ENCODE measurements around the gene IGF1.

Gene IGF1

GRCh38 chr12:102472496-102472895 lies 7.9 kb downstream of the IGF1 start:
- Histone ChIP-seq H3K36me3 (ENCODE audit: control insufficient read depth, low read length) (no peaks in the 10 kb centered on the region), H3K4me2 (ENCODE audit: low read length) (no peak overlapping the region), H4K20me1 (ENCODE audit: control insufficient read depth, insufficient read depth, low read depth, low read length) (no peaks in the 10 kb centered on the region), H3K79me2 (ENCODE audit: control insufficient read depth, low read length) (no peaks in the 10 kb centered on the region), H3F3A (ENCODE audit: control insufficient read depth, insufficient read depth) (no peaks in the 10 kb centered on the region), H3K27me3 (ENCODE audit: control insufficient read depth, low read length) (peaks cover 3% of the 10 kb centered on the region; the same call in 1 of the 2 replicates), H3K27ac (ENCODE audit: low read depth, low read length) (no peak overlapping the region), H3K9me2 (replicated peaks; ENCODE audit: control insufficient read depth, low read length) (no peaks in the 10 kb centered on the region), H3K4me1 (ENCODE audit: control insufficient read depth, low read length) (no peaks in the 10 kb centered on the region), H3K4me3 (ENCODE audit: low read length) (no peak overlapping the region), H3K9me3 (ENCODE audit: control insufficient read depth, insufficient read depth, low read length) (no peaks in the 10 kb centered on the region)
- TF ChIP-seq EZH2phosphoT487 (IDR thresholded peaks at IDR 0.05; ENCODE audit: borderline replicate concordance, low read length) (no peak), CTCF (IDR thresholded peaks at IDR 0.05; ENCODE audit: low read depth, low read length, poor library complexity, severe bottlenecking) (no peak)

- Histone ChIP-seq H3K4me2 (ENCODE audit: low read length) (no peak overlapping the region), H3K4me3 (ENCODE audit: low read length) (no peak overlapping the region), H3K4me1 (ENCODE audit: control insufficient read depth, low read length) (no peaks in the 10 kb centered on the region), H3F3A (ENCODE audit: control insufficient read depth, insufficient read depth) (no peaks in the 10 kb centered on the region), H3K9me3 (ENCODE audit: control insufficient read depth, insufficient read depth, low read length) (no peaks in the 10 kb centered on the region), H3K27me3 (ENCODE audit: control insufficient read depth, low read length) (peaks cover 3% of the 10 kb centered on the region; the same call in 1 of the 2 replicates), H3K79me2 (ENCODE audit: control insufficient read depth, low read length) (no peaks in the 10 kb centered on the region), H4K20me1 (ENCODE audit: control insufficient read depth, insufficient read depth, low read depth, low read length) (no peaks in the 10 kb centered on the region), H3K27ac (ENCODE audit: low read depth, low read length) (no peak overlapping the region), H3K36me3 (ENCODE audit: control insufficient read depth, low read length) (no peaks in the 10 kb centered on the region), H3K9me2 (replicated peaks; ENCODE audit: control insufficient read depth, low read length) (no peaks in the 10 kb centered on the region)
- TF ChIP-seq CTCF (IDR thresholded peaks at IDR 0.05; ENCODE audit: low read depth, low read length, poor library complexity, severe bottlenecking) (no peak), EZH2phosphoT487 (IDR thresholded peaks at IDR 0.05; ENCODE audit: borderline replicate concordance, low read length) (no peak)
Measured at GRCh38 chr12:102471556-102471955, 8.8 kb downstream of the IGF1 start.

- H3K9me2 ChIP-seq (replicated peaks; ENCODE audit: control insufficient read depth, low read length): no peaks in the 10 kb centered on the region
- H3K79me2 ChIP-seq (ENCODE audit: control insufficient read depth, low read length): no peaks in the 10 kb centered on the region
- H4K20me1 ChIP-seq (ENCODE audit: control insufficient read depth, insufficient read depth, low read depth, low read length): no peaks in the 10 kb centered on the region
- no peaks in the 10 kb centered on the region for H3F3A ChIP-seq (ENCODE audit: control insufficient read depth, insufficient read depth)
- H3K27me3 ChIP-seq (ENCODE audit: control insufficient read depth, low read length): peaks cover 3% of the 10 kb centered on the region; the same call in 1 of the 2 replicates
- H3K36me3 ChIP-seq (ENCODE audit: control insufficient read depth, low read length): no peaks in the 10 kb centered on the region
- H3K4me2 ChIP-seq (ENCODE audit: low read length): no peak overlapping the region
- no peaks in the 10 kb centered on the region for H3K9me3 ChIP-seq (ENCODE audit: control insufficient read depth, insufficient read depth, low read length)
- no peaks in the 10 kb centered on the region for H3K4me1 ChIP-seq (ENCODE audit: control insufficient read depth, low read length)
- H3K27ac ChIP-seq (ENCODE audit: low read depth, low read length): no peak overlapping the region
- no peak for TF ChIP-seq EZH2phosphoT487 (IDR thresholded peaks at IDR 0.05; ENCODE audit: borderline replicate concordance, low read length)
- no peak for TF ChIP-seq CTCF (IDR thresholded peaks at IDR 0.05; ENCODE audit: low read depth, low read length, poor library complexity, severe bottlenecking)
- H3K4me3 ChIP-seq (ENCODE audit: low read length): no peak overlapping the region
Measured at GRCh38 chr12:102470945-102471344, 9.4 kb downstream of the IGF1 start.

All from DOHH2 (cell line).